MM.1S (cell line): ENCODE measurements around the gene PPAN.

ENCODE experiments used
- CTCF ChIP-seq: fragments of 300-600 bp; sonication (generic); IDR thresholded peaks from 2 replicates; pipeline ENCODE4 v1.5.1; 2016; ENCODE audit warnings: antibody characterized with exemption, low read length, mixed read lengths
- EZH2 ChIP-seq: fragments of 300-600 bp; sonication (generic); optimal IDR thresholded peaks from 2 replicates; pipeline ENCODE3; 2017; ENCODE audit warnings: low read depth, mild to moderate bottlenecking, antibody characterized with exemption, low read length, mixed read lengths
- EZH2phosphoT487 ChIP-seq: fragments of 300-600 bp; sonication (generic); IDR thresholded peaks from 2 replicates; pipeline ENCODE4 v1.6.1; 2018; ENCODE audit warnings: antibody characterized with exemption, low read length

DNA sequence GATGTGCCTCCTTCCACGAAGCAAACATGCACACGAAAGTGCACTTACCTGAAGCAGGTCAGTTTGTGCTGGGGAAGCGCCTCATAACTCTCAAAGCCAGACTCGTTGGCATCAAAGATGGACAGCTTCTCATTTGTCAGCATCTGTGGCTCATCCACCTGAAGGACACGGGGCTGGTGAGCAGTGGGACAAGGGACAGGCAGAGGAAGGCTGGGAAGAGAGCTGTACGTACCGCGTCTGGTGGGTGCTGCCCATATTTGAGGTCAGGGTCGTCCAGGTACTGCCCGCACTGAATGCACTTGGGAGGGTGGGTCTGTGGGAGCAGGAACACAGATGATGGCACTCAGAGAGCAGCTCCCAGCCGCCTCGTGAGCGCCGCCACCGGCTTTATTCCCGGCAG, 53.4 kb downstream of the PPAN start:
- TF ChIP-seq CTCF (no peak), EZH2 (no peak), EZH2phosphoT487 (no peak)
